ENCODE measurements around the gene TRDMT1.

TRDMT1 gene

GRCh38 chr10:17161775-17162174 is 39.7 kb downstream of the TRDMT1 start:
- TF ChIP-seq CTCF (IDR thresholded peaks at IDR 0.05; ENCODE audit: borderline replicate concordance, control extremely low read depth, extremely low read depth, insufficient read depth, missing control alignments), result no peak
- no peak for DNase-seq (ENCODE audit: low spot score)
- in situ Hi-C loops (cut with MboI; ENCODE audit: low sequenced_read_pairs, unreplicated experiment), result no loop called here

- DNase-seq (ENCODE audit: low spot score), result no peak
- no peak for TF ChIP-seq CTCF (IDR thresholded peaks at IDR 0.05; ENCODE audit: borderline replicate concordance, control extremely low read depth, extremely low read depth, insufficient read depth, missing control alignments)
- in situ Hi-C loops (cut with MboI; ENCODE audit: low sequenced_read_pairs, unreplicated experiment), result no loop called here
Observed at GRCh38 chr10:17157024-17157423, 44.4 kb downstream of the TRDMT1 start.

- no peak for DNase-seq (ENCODE audit: low spot score)
- no peak for TF ChIP-seq CTCF (IDR thresholded peaks at IDR 0.05; ENCODE audit: borderline replicate concordance, control extremely low read depth, extremely low read depth, insufficient read depth, missing control alignments)
Observed at GRCh38 chr10:17155826-17156225, 45.6 kb downstream of the TRDMT1 start.

GRCh38 chr10:17154116-17154515 is 47.4 kb downstream of the TRDMT1 start:
- DNase-seq (ENCODE audit: low spot score), result no peak
- TF ChIP-seq CTCF (IDR thresholded peaks at IDR 0.05; ENCODE audit: borderline replicate concordance, control extremely low read depth, extremely low read depth, insufficient read depth, missing control alignments), result no peak
- in situ Hi-C loops (cut with MboI; ENCODE audit: low sequenced_read_pairs, unreplicated experiment), result no loop called here

More at GRCh38 chr10:17155826-17156225, 45.6 kb downstream of the TRDMT1 start:
- in situ Hi-C loops (cut with MboI; ENCODE audit: low sequenced_read_pairs, unreplicated experiment), result no loop called here

GRCh38 chr10:17153321-17153720 is 48.2 kb downstream of the TRDMT1 start:
- no peak for TF ChIP-seq CTCF (IDR thresholded peaks at IDR 0.05; ENCODE audit: borderline replicate concordance, control extremely low read depth, extremely low read depth, insufficient read depth, missing control alignments)
- DNase-seq (ENCODE audit: low spot score), result no peak
- in situ Hi-C loops (cut with MboI; ENCODE audit: low sequenced_read_pairs, unreplicated experiment), result no loop called here

- in situ Hi-C loops (cut with MboI; ENCODE audit: low sequenced_read_pairs, unreplicated experiment), result no loop called here
- no peak for DNase-seq (ENCODE audit: low spot score)
- no peak for TF ChIP-seq CTCF (IDR thresholded peaks at IDR 0.05; ENCODE audit: borderline replicate concordance, control extremely low read depth, extremely low read depth, insufficient read depth, missing control alignments)
Observed at GRCh38 chr10:17151716-17152115, 49.8 kb downstream of the TRDMT1 start.
